ENCODE results near the gene ATP5ME.

DNA sequence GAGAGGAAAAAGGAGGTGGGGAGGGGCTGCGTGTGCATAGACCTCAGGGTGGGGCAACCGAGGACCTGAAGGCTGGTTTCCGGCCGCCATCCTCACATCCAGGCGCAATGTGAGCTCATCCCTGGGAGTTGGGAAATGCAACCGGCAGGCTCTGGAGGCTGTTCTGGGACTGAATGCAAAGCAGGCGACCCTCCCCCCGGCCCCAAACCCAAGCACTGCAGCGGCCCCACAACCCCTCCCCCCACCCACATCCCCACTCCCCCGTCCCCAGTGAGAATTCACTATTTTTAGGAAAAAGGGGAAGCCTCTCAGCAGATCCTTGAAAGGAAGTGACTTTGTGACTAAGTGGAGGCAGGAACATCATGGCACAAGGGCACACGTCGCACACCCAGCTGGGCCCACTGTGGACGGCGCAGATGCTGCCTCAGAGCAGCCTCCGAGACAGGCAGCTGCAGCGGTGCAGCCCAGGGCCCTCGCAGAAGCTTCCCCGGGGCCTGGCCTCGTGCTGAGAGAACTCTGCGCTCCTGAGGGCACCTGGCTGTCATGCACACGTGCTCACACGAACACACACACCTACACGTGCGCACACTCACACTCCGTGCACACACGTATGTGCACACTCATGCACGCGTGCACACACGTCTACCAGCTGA lies 50.0 kb downstream of the ATP5ME start:
- no peak for TF ChIP-seq CEBPB (IDR thresholded peaks at IDR 0.05; ENCODE audit: low read depth)
- TF ChIP-seq POLR2A (IDR thresholded peaks at IDR 0.05; ENCODE audit: borderline replicate concordance, extremely low read depth, insufficient read depth, insufficient read length) = no peak
- TF ChIP-seq, protein P1, sequence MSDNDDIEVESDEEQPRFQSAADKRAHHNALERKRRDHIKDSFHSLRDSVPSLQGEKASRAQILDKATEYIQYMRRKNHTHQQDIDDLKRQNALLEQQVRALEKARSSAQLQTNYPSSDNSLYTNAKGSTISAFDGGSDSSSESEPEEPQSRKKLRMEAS (IDR thresholded peaks at IDR 0.05) = no peak
- TF ChIP-seq, protein P2, sequence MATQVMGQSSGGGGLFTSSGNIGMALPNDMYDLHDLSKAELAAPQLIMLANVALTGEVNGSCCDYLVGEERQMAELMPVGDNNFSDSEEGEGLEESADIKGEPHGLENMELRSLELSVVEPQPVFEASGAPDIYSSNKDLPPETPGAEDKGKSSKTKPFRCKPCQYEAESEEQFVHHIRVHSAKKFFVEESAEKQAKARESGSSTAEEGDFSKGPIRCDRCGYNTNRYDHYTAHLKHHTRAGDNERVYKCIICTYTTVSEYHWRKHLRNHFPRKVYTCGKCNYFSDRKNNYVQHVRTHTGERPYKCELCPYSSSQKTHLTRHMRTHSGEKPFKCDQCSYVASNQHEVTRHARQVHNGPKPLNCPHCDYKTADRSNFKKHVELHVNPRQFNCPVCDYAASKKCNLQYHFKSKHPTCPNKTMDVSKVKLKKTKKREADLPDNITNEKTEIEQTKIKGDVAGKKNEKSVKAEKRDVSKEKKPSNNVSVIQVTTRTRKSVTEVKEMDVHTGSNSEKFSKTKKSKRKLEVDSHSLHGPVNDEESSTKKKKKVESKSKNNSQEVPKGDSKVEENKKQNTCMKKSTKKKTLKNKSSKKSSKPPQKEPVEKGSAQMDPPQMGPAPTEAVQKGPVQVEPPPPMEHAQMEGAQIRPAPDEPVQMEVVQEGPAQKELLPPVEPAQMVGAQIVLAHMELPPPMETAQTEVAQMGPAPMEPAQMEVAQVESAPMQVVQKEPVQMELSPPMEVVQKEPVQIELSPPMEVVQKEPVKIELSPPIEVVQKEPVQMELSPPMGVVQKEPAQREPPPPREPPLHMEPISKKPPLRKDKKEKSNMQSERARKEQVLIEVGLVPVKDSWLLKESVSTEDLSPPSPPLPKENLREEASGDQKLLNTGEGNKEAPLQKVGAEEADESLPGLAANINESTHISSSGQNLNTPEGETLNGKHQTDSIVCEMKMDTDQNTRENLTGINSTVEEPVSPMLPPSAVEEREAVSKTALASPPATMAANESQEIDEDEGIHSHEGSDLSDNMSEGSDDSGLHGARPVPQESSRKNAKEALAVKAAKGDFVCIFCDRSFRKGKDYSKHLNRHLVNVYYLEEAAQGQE (IDR thresholded peaks at IDR 0.05; ENCODE audit: low read depth) = no peak
- TF ChIP-seq, protein P3, sequence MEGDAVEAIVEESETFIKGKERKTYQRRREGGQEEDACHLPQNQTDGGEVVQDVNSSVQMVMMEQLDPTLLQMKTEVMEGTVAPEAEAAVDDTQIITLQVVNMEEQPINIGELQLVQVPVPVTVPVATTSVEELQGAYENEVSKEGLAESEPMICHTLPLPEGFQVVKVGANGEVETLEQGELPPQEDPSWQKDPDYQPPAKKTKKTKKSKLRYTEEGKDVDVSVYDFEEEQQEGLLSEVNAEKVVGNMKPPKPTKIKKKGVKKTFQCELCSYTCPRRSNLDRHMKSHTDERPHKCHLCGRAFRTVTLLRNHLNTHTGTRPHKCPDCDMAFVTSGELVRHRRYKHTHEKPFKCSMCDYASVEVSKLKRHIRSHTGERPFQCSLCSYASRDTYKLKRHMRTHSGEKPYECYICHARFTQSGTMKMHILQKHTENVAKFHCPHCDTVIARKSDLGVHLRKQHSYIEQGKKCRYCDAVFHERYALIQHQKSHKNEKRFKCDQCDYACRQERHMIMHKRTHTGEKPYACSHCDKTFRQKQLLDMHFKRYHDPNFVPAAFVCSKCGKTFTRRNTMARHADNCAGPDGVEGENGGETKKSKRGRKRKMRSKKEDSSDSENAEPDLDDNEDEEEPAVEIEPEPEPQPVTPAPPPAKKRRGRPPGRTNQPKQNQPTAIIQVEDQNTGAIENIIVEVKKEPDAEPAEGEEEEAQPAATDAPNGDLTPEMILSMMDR (IDR thresholded peaks at IDR 0.05 in 2 of 3, conservative IDR thresholded peaks at IDR 0.05 in 1 of 3; ENCODE audit: borderline replicate concordance in 1 of 3, insufficient read depth in 1 of 3, low read depth in 2 of 3, low read length in 2 of 3) = no peak
- TF ChIP-seq SP1 (IDR thresholded peaks at IDR 0.05; ENCODE audit: low read depth) = no peak
- no peak for TF ChIP-seq ZFX (IDR thresholded peaks at IDR 0.05)
- no peak for TF ChIP-seq ZNF274 (IDR thresholded peaks at IDR 0.05; ENCODE audit: low read depth, low read length)
- TF ChIP-seq EZH2 (IDR thresholded peaks at IDR 0.05) = no peak
- no peak for TF ChIP-seq EZH2phosphoT487 (IDR thresholded peaks at IDR 0.05; ENCODE audit: borderline replicate concordance)
- TF ChIP-seq TCF7L2 (IDR thresholded peaks at IDR 0.05; ENCODE audit: borderline replicate concordance, extremely low read depth, insufficient read depth, insufficient read length) = no peak
- TF ChIP-seq, protein P4, sequence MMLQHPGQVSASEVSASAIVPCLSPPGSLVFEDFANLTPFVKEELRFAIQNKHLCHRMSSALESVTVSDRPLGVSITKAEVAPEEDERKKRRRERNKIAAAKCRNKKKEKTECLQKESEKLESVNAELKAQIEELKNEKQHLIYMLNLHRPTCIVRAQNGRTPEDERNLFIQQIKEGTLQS (IDR thresholded peaks at IDR 0.05) = no peak
- TF ChIP-seq RAD21 (IDR thresholded peaks at IDR 0.05; ENCODE audit: low read depth) = no peak
- TF ChIP-seq POLR2AphosphoS5 (IDR thresholded peaks at IDR 0.05; ENCODE audit: low read depth, low read length) = no peak
